ENCODE data around the gene HOXA7. TPM values are rescaled to one million over a fixed set of nuclear protein-coding genes. Genes with fewer than 3 reads are reported as not detected.
A peak's percentile ranks its signal among the peaks of the same experiment; 100 is the strongest.

The HOXA7 gene
- total RNA-seq, 1 donor from 2014 or later, result 34.2 TPM

GRCh38 chr7:27194002-27194352, 37.5 kb upstream of the HOXA7 start:
- peaks cover 53% of the 10 kb centered on the region for H3K27me3 ChIP-seq (ENCODE audit: control insufficient read depth, insufficient read depth, low read length)
- no peak for DNase-seq (ENCODE audit: low read depth)
- H3K36me3 ChIP-seq (ENCODE audit: control insufficient read depth, insufficient read depth, low read length), result no peaks in the 10 kb centered on the region
- H3K4me3 ChIP-seq (ENCODE audit: low read depth, low read length), result no peak overlapping the region
- no peak for TF ChIP-seq CTCF (IDR thresholded peaks at IDR 0.05; ENCODE audit: insufficient read depth, low read length, poor library complexity, severe bottlenecking)

GRCh38 chr7:27193335-27194001, 37.0 kb upstream of the HOXA7 start:
- no peak overlapping the region for H3K4me3 ChIP-seq (ENCODE audit: low read depth, low read length)
- H3K36me3 ChIP-seq (ENCODE audit: control insufficient read depth, insufficient read depth, low read length), result no peaks in the 10 kb centered on the region
- no peak for TF ChIP-seq CTCF (IDR thresholded peaks at IDR 0.05; ENCODE audit: insufficient read depth, low read length, poor library complexity, severe bottlenecking)
- H3K27me3 ChIP-seq (ENCODE audit: control insufficient read depth, insufficient read depth, low read length), result peaks cover 47% of the 10 kb centered on the region
- DNase-seq (ENCODE audit: low read depth), result no peak

GRCh38 chr7:27192546-27193334, 36.3 kb upstream of the HOXA7 start:
- peak overlapping the region; percentile 15 for H3K4me3 ChIP-seq (ENCODE audit: low read depth, low read length)
- no peak for TF ChIP-seq CTCF (IDR thresholded peaks at IDR 0.05; ENCODE audit: insufficient read depth, low read length, poor library complexity, severe bottlenecking)
- H3K36me3 ChIP-seq (ENCODE audit: control insufficient read depth, insufficient read depth, low read length), result no peaks in the 10 kb centered on the region
- peaks cover 40% of the 10 kb centered on the region for H3K27me3 ChIP-seq (ENCODE audit: control insufficient read depth, insufficient read depth, low read length)
- no peak for DNase-seq (ENCODE audit: low read depth)

- no peaks in the 10 kb centered on the region for H3K36me3 ChIP-seq (ENCODE audit: control insufficient read depth, insufficient read depth, low read length)
- DNase-seq (ENCODE audit: low read depth), result no peak
- TF ChIP-seq CTCF (IDR thresholded peaks at IDR 0.05; ENCODE audit: insufficient read depth, low read length, poor library complexity, severe bottlenecking), result no peak
- H3K4me3 ChIP-seq (ENCODE audit: low read depth, low read length), result no peak overlapping the region
- H3K27me3 ChIP-seq (ENCODE audit: control insufficient read depth, insufficient read depth, low read length), result peaks cover 35% of the 10 kb centered on the region
These were observed 35.5 kb upstream of the HOXA7 start for GRCh38 chr7:27191833-27192545.

GRCh38 chr7:27191161-27191731, 34.8 kb upstream of the HOXA7 start:
- no peak for TF ChIP-seq CTCF (IDR thresholded peaks at IDR 0.05; ENCODE audit: insufficient read depth, low read length, poor library complexity, severe bottlenecking)
- DNase-seq (ENCODE audit: low read depth), result no peak
- Histone ChIP-seq H3K27me3 (ENCODE audit: control insufficient read depth, insufficient read depth, low read length) (peaks cover 35% of the 10 kb centered on the region), H3K36me3 (ENCODE audit: control insufficient read depth, insufficient read depth, low read length) (no peaks in the 10 kb centered on the region), H3K4me3 (ENCODE audit: low read depth, low read length) (no peak overlapping the region)
